Calu3 (cell line): Measurements from ENCODE around the gene NEDD4L. TPM values are rescaled to one million over a fixed set of nuclear protein-coding genes. Genes with fewer than 3 reads are reported as not detected.

Source experiments
- BruUV-seq: library from RNA; stranded (reverse); fragments of 400-500 nt; replicated peaks from 2 replicates; lab custom pipeline; 2021; lab: Mats Ljungman, UMichigan
- CTCF ChIA-PET: fragments of 300-600 bp; sonication (Branson Sonifier 250); formaldehyde crosslinking; loops from one replicate; lab custom pipeline; 2022; ENCODE audit warnings: antibody characterized with exemption; lab: Charles Lee
- DNase-seq: peaks from one replicate; pipeline ENCODE4 v3.0.0; 2022
- H3K27ac Mint-ChIP-seq: one replicate; pipeline ENCODE4 v1.8.0; 2022; ENCODE audit warnings: mixed read lengths; ENCODE audit not compliant: unreplicated experiment
- H3K27me3 Mint-ChIP-seq: one replicate; pipeline ENCODE4 v1.8.0; 2022; ENCODE audit warnings: mixed read lengths; ENCODE audit not compliant: unreplicated experiment
- H3K36me3 Mint-ChIP-seq: one replicate; pipeline ENCODE4 v1.8.0; 2022; ENCODE audit warnings: mild to moderate bottlenecking, moderate library complexity, mixed read lengths; ENCODE audit not compliant: insufficient read depth, unreplicated experiment
- H3K4me1 Mint-ChIP-seq: one replicate; pipeline ENCODE4 v1.8.0; 2022; ENCODE audit warnings: mild to moderate bottlenecking, low read depth, mixed read lengths; ENCODE audit not compliant: unreplicated experiment
- H3K4me3 Mint-ChIP-seq: one replicate; pipeline ENCODE4 v1.8.0; 2022; ENCODE audit warnings: mild to moderate bottlenecking, low read depth, moderate library complexity, mixed read lengths; ENCODE audit not compliant: unreplicated experiment
- H3K9me3 Mint-ChIP-seq: one replicate; pipeline ENCODE4 v1.8.0; 2022; ENCODE audit warnings: low read depth, mixed read lengths; ENCODE audit not compliant: unreplicated experiment
- intact Hi-C: fragments of 100-400 bp; cut with micrococcal nuclease; formaldehyde crosslinking; loops from one replicate; pipeline ENCODE4 v1.10.0; 2022; ENCODE audit not compliant: unreplicated experiment
- total RNA-seq: library from RNA; stranded (reverse); gene quantifications from 2 replicates; pipeline ENCODE4 v1.2.3, GENCODE V29; 2022
- TF ChIP-seq, protein P1 (sequence below): fragments of 200-600 bp; IDR thresholded peaks from one replicate; pipeline ENCODE4 v1.8.0; 2022; ENCODE audit warnings: antibody characterized with exemption; ENCODE audit not compliant: unreplicated experiment

Gene NEDD4L
- total RNA-seq, 1 experiment from 2014 or later = 213 TPM

- CTCF ChIA-PET = interaction anchor here (0.5 to 1.0 kb wide), 9 partner anchors 11 to 493 kb away, joined by 3 to 5 read pairs (median 3); no protein-coding TSS in a partner anchor
- Mint-ChIP-seq H3K36me3 (peaks cover 10% of the 10 kb centered on the region), H3K9me3 (no peaks in the 10 kb centered on the region), H3K4me3 (no peak overlapping the region), H3K27ac (no peak overlapping the region), H3K4me1 (peaks cover 23% of the 10 kb centered on the region), H3K27me3 (no peaks in the 10 kb centered on the region)
- DNase-seq = peak; percentile 69
- intact Hi-C loops = no loop called here
- no TSS peak for BruUV-seq
- TF ChIP-seq, protein P1, sequence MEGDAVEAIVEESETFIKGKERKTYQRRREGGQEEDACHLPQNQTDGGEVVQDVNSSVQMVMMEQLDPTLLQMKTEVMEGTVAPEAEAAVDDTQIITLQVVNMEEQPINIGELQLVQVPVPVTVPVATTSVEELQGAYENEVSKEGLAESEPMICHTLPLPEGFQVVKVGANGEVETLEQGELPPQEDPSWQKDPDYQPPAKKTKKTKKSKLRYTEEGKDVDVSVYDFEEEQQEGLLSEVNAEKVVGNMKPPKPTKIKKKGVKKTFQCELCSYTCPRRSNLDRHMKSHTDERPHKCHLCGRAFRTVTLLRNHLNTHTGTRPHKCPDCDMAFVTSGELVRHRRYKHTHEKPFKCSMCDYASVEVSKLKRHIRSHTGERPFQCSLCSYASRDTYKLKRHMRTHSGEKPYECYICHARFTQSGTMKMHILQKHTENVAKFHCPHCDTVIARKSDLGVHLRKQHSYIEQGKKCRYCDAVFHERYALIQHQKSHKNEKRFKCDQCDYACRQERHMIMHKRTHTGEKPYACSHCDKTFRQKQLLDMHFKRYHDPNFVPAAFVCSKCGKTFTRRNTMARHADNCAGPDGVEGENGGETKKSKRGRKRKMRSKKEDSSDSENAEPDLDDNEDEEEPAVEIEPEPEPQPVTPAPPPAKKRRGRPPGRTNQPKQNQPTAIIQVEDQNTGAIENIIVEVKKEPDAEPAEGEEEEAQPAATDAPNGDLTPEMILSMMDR = no peak
Observed at GRCh38 chr18:58128381-58129374, 84.7 kb downstream of the NEDD4L start.

GRCh38 chr18:58132595-58133261, 88.7 kb downstream of the NEDD4L start:
- CTCF ChIA-PET = interaction anchor here (1.4 kb wide), 1 partner anchor 11 kb away, joined by 3 read pairs; no protein-coding TSS in a partner anchor
- peaks cover 35% of the 10 kb centered on the region for H3K4me1 Mint-ChIP-seq
- DNase-seq = no peak
- TF ChIP-seq, protein P1 = no peak
- no peaks in the 10 kb centered on the region for H3K9me3 Mint-ChIP-seq
- BruUV-seq = no TSS peak
- intact Hi-C loops = no loop called here
- H3K36me3 Mint-ChIP-seq = peaks cover 11% of the 10 kb centered on the region
- H3K4me3 Mint-ChIP-seq = no peak overlapping the region
- no peak overlapping the region for H3K27ac Mint-ChIP-seq
- no peaks in the 10 kb centered on the region for H3K27me3 Mint-ChIP-seq

DNA sequence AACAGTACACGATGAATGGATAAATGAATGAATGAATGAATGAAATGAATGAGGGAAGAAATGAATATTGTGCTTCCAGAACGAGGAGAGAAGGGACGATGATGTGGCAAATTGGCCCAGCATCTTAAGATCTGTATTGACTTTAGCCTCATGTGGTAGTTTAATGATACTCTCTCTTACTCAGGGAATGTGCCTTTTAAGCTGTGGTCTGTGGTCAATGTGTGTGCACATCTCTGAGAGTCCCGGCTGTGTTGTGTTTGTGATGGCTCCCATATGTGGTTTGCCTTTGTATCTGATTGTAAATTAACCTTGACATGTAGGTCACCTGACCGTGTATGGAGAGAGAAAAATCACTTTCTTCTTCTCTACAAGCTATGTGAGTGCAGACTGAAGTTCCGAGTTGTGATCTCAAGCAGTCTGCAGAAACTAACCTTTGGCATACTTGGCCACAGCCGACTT, 91.2 kb downstream of the NEDD4L start:
- CTCF ChIA-PET = interaction anchor here (0.8 to 1.5 kb wide), 6 partner anchors 9 to 187 kb away, joined by 3 to 5 read pairs (median 4); no protein-coding TSS in a partner anchor
- Mint-ChIP-seq H3K4me1 (peaks cover 59% of the 10 kb centered on the region), H3K9me3 (no peaks in the 10 kb centered on the region), H3K27me3 (no peaks in the 10 kb centered on the region), H3K36me3 (peaks cover 11% of the 10 kb centered on the region), H3K27ac (peak overlapping the region; percentile 69), H3K4me3 (peak overlapping the region; percentile 43)
- intact Hi-C loops = loop anchor here (5.0 kb wide), 1 partner anchor 93 kb away; the partner anchor contains the start of gene NEDD4L
- no TSS peak for BruUV-seq
- no peak for DNase-seq
- TF ChIP-seq, protein P1 = no peak

DNA sequence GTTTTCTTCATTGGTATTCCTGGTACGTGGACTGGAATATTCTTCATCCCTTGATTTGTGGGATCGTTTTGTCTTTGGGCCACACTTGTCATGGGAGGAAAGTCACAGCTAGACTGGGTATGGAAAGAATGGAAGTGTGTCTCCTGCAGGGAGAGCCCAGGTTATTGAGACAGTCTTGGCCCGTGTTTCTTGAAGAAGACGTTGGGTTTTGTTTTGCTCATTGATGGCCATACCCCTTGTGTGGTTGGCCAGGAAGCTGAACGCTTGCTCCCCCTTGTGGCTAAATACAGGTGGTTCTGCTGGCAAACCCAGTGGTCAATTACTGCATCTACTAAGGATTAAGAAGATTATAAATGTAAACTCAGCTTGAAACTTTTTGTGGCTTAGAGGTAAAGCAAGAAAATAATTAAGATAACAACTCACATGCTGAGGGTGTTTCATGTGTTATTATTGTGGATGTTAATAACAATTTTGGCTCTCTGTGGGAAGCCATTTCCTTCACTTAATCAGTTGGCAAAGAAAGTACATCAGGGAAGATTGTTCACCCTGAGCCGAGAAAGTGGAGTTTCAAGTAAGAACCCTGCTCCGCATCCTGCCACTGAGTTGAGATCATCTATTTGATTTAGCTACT, 91.8 kb downstream of the NEDD4L start:
- Mint-ChIP-seq H3K9me3 (no peaks in the 10 kb centered on the region), H3K36me3 (peaks cover 11% of the 10 kb centered on the region), H3K4me3 (peak overlapping the region; percentile 43), H3K4me1 (peaks cover 65% of the 10 kb centered on the region), H3K27me3 (no peaks in the 10 kb centered on the region), H3K27ac (peak overlapping the region; percentile 69)
- intact Hi-C loops = loop anchor here (5.0 kb wide), 1 partner anchor 94 kb away; the partner anchor contains the start of gene NEDD4L
- CTCF ChIA-PET = interaction anchor here (0.8 to 1.5 kb wide), 6 partner anchors 10 to 186 kb away, joined by 3 to 5 read pairs (median 4); no protein-coding TSS in a partner anchor
- DNase-seq = peak; percentile 80
- BruUV-seq = no TSS peak
- TF ChIP-seq, protein P1 = peak; percentile 87
